Glomerular visceral epithelial cell (primary cell): ENCODE results near the gene LARGE1.
A peak's percentile ranks its signal among the peaks of the same experiment; 100 is the strongest.
"Not testable (repeated sequence)": the region's sequence is repeated elsewhere in the genome, so short reads cannot be mapped to it uniquely, and the experiment has no call there.

Experiments
- DNase-seq: peaks from one replicate; pipeline ENCODE4 v3.0.0-alpha.2; 2016; ENCODE audit errors: extremely low spot score

The LARGE1 gene

GRCh38 chr22:33477120-33478111 lies 442.9 kb downstream of the LARGE1 start:
- no peak for DNase-seq

GRCh38 chr22:33476716-33477115 lies 443.6 kb downstream of the LARGE1 start:
- peak; percentile 21 for DNase-seq

- no peak for DNase-seq
Measured at GRCh38 chr22:33476206-33476605, 444.1 kb downstream of the LARGE1 start.

GRCh38 chr22:33474587-33474986 lies 445.7 kb downstream of the LARGE1 start:
- DNase-seq, result no peak

- DNase-seq, result peak; percentile 56
Measured at GRCh38 chr22:33472462-33473344, 447.6 kb downstream of the LARGE1 start.

GRCh38 chr22:33470456-33470855 lies 449.8 kb downstream of the LARGE1 start:
- no peak for DNase-seq

GRCh38 chr22:33467620-33468095 lies 452.6 kb downstream of the LARGE1 start:
- DNase-seq, result no peak

GRCh38 chr22:33467080-33467479 lies 453.2 kb downstream of the LARGE1 start:
- no peak for DNase-seq

- no peak for DNase-seq
Measured at GRCh38 chr22:33465554-33465953, 454.7 kb downstream of the LARGE1 start.

GRCh38 chr22:33464698-33465097 lies 455.6 kb downstream of the LARGE1 start:
- no peak for DNase-seq

- no peak for DNase-seq
Measured at GRCh38 chr22:33461698-33462434, 458.4 kb downstream of the LARGE1 start.

GRCh38 chr22:33461245-33461644 lies 459.0 kb downstream of the LARGE1 start:
- not testable (repeated sequence) for DNase-seq

GRCh38 chr22:33459137-33459536 lies 461.1 kb downstream of the LARGE1 start:
- no peak for DNase-seq

- no peak for DNase-seq
Measured at GRCh38 chr22:33456511-33456910, 463.8 kb downstream of the LARGE1 start.

- DNase-seq, result no peak
Measured at GRCh38 chr22:33455036-33455435, 465.2 kb downstream of the LARGE1 start.

- no peak for DNase-seq
Measured at GRCh38 chr22:33451866-33452469, 468.3 kb downstream of the LARGE1 start.

GRCh38 chr22:33450756-33451155 lies 469.5 kb downstream of the LARGE1 start:
- no peak for DNase-seq

GRCh38 chr22:33447733-33448132 lies 472.5 kb downstream of the LARGE1 start:
- no peak for DNase-seq

- DNase-seq, result no peak
Measured at GRCh38 chr22:33443683-33444082, 476.6 kb downstream of the LARGE1 start.

GRCh38 chr22:33440756-33441155 lies 479.5 kb downstream of the LARGE1 start:
- DNase-seq, result no peak

- peak; percentile 89 for DNase-seq
Measured at GRCh38 chr22:33438273-33438672, 482.0 kb downstream of the LARGE1 start.
